ENCODE results near the gene DSCAML1. TPM values are rescaled to one million over a fixed set of nuclear protein-coding genes. Genes with fewer than 3 reads are reported as not detected.

DSCAML1 gene
- total and polyA plus RNA-seq, 2 of the 8 experiments (the other 6 are each of a cell fraction or from before 2014, with no cell fraction given): 0.19 to 0.24 TPM

DNA sequence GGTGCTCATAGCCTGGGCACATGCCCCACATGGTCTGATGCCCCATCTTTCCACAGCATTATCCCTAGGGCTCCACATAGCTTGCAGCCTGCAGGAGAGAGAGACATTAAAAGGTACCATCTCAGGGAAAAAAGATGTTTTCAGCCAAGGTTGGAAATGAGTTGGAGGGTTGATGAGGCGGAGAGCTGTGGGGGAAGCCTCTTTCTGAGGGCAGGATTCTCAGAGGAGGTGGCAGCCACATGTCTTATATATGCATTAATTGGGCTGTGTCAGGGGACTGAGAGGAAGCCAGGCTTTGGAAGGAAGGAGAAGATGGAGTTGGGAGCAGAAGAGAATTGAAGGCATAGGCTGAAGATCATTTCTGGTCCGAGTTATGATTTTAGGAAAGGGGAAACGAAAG is 411.5 kb downstream of the DSCAML1 start (continued):
- TF ChIP-seq, protein P1, sequence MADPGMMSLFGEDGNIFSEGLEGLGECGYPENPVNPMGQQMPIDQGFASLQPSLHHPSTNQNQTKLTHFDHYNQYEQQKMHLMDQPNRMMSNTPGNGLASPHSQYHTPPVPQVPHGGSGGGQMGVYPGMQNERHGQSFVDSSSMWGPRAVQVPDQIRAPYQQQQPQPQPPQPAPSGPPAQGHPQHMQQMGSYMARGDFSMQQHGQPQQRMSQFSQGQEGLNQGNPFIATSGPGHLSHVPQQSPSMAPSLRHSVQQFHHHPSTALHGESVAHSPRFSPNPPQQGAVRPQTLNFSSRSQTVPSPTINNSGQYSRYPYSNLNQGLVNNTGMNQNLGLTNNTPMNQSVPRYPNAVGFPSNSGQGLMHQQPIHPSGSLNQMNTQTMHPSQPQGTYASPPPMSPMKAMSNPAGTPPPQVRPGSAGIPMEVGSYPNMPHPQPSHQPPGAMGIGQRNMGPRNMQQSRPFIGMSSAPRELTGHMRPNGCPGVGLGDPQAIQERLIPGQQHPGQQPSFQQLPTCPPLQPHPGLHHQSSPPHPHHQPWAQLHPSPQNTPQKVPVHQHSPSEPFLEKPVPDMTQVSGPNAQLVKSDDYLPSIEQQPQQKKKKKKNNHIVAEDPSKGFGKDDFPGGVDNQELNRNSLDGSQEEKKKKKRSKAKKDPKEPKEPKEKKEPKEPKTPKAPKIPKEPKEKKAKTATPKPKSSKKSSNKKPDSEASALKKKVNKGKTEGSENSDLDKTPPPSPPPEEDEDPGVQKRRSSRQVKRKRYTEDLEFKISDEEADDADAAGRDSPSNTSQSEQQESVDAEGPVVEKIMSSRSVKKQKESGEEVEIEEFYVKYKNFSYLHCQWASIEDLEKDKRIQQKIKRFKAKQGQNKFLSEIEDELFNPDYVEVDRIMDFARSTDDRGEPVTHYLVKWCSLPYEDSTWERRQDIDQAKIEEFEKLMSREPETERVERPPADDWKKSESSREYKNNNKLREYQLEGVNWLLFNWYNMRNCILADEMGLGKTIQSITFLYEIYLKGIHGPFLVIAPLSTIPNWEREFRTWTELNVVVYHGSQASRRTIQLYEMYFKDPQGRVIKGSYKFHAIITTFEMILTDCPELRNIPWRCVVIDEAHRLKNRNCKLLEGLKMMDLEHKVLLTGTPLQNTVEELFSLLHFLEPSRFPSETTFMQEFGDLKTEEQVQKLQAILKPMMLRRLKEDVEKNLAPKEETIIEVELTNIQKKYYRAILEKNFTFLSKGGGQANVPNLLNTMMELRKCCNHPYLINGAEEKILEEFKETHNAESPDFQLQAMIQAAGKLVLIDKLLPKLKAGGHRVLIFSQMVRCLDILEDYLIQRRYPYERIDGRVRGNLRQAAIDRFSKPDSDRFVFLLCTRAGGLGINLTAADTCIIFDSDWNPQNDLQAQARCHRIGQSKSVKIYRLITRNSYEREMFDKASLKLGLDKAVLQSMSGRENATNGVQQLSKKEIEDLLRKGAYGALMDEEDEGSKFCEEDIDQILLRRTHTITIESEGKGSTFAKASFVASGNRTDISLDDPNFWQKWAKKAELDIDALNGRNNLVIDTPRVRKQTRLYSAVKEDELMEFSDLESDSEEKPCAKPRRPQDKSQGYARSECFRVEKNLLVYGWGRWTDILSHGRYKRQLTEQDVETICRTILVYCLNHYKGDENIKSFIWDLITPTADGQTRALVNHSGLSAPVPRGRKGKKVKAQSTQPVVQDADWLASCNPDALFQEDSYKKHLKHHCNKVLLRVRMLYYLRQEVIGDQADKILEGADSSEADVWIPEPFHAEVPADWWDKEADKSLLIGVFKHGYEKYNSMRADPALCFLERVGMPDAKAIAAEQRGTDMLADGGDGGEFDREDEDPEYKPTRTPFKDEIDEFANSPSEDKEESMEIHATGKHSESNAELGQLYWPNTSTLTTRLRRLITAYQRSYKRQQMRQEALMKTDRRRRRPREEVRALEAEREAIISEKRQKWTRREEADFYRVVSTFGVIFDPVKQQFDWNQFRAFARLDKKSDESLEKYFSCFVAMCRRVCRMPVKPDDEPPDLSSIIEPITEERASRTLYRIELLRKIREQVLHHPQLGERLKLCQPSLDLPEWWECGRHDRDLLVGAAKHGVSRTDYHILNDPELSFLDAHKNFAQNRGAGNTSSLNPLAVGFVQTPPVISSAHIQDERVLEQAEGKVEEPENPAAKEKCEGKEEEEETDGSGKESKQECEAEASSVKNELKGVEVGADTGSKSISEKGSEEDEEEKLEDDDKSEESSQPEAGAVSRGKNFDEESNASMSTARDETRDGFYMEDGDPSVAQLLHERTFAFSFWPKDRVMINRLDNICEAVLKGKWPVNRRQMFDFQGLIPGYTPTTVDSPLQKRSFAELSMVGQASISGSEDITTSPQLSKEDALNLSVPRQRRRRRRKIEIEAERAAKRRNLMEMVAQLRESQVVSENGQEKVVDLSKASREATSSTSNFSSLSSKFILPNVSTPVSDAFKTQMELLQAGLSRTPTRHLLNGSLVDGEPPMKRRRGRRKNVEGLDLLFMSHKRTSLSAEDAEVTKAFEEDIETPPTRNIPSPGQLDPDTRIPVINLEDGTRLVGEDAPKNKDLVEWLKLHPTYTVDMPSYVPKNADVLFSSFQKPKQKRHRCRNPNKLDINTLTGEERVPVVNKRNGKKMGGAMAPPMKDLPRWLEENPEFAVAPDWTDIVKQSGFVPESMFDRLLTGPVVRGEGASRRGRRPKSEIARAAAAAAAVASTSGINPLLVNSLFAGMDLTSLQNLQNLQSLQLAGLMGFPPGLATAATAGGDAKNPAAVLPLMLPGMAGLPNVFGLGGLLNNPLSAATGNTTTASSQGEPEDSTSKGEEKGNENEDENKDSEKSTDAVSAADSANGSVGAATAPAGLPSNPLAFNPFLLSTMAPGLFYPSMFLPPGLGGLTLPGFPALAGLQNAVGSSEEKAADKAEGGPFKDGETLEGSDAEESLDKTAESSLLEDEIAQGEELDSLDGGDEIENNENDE (IDR thresholded peaks at IDR 0.05; ENCODE audit: insufficient replicate concordance, low read length): no peak
- no peak for TF ChIP-seq SP4 (IDR thresholded peaks at IDR 0.05; ENCODE audit: low read length)
- TF ChIP-seq SP1 (IDR thresholded peaks at IDR 0.05; ENCODE audit: low read depth, low read length): no peak
- TF ChIP-seq TEAD4 (IDR thresholded peaks at IDR 0.05; ENCODE audit: low read depth, low read length): no peak
- TF ChIP-seq POLR2A (IDR thresholded peaks at IDR 0.05; ENCODE audit: control extremely low read depth in 1 of 2, low read depth in 2 of 2, low read length in 2 of 2): no peak
- no peak for TF ChIP-seq SIN3A (conservative IDR thresholded peaks at IDR 0.05 in 1 of 2, IDR thresholded peaks at IDR 0.05 in 1 of 2; ENCODE audit: low read depth in 1 of 2, low read length in 2 of 2)
- TF ChIP-seq TAF7 (optimal IDR thresholded peaks at IDR 0.05; ENCODE audit: borderline replicate concordance, low read depth, low read length): no peak
- TF ChIP-seq NANOG (IDR thresholded peaks at IDR 0.05; ENCODE audit: insufficient read depth, low read depth, low read length, poor library complexity, severe bottlenecking): no peak
- TF ChIP-seq PHF8 (conservative IDR thresholded peaks at IDR 0.05; ENCODE audit: low read depth, low read length): no peak
- no peak for TF ChIP-seq HDAC6 (IDR thresholded peaks at IDR 0.05; ENCODE audit: low read depth, low read length)
- no peak for TF ChIP-seq FOSL1 (IDR thresholded peaks at IDR 0.05; ENCODE audit: insufficient read depth, low read depth, low read length)
- TF ChIP-seq SRF (IDR thresholded peaks at IDR 0.05; ENCODE audit: low read depth, low read length): no peak
- TF ChIP-seq TBP (IDR thresholded peaks at IDR 0.05; ENCODE audit: low read depth, low read length): no peak

Data from H1 (cell line).